Esophagus muscularis mucosa (tissue), 3 donors: Measurements from ENCODE around the gene MICU1.

ENCODE experiments used
- CTCF ChIP-seq, 3 experiments: fragments of 200-600 bp in 2 of 3; fragments of 450-650 bp in 1 of 3; sonication (generic) in 2 of 3; IDR thresholded peaks; one replicate each; pipeline ENCODE4 v1.5.1; 2017 to 2019; ENCODE audit warnings: antibody characterized with exemption in 3 of 3, mild to moderate bottlenecking in 2 of 3, moderate library complexity in 1 of 3
- POLR2A ChIP-seq: fragments of 450-650 bp; IDR thresholded peaks from one replicate; pipeline ENCODE4 v1.6.1; 2017; ENCODE audit warnings: antibody characterized with exemption, moderate library complexity, mild to moderate bottlenecking, low read depth

DNA sequence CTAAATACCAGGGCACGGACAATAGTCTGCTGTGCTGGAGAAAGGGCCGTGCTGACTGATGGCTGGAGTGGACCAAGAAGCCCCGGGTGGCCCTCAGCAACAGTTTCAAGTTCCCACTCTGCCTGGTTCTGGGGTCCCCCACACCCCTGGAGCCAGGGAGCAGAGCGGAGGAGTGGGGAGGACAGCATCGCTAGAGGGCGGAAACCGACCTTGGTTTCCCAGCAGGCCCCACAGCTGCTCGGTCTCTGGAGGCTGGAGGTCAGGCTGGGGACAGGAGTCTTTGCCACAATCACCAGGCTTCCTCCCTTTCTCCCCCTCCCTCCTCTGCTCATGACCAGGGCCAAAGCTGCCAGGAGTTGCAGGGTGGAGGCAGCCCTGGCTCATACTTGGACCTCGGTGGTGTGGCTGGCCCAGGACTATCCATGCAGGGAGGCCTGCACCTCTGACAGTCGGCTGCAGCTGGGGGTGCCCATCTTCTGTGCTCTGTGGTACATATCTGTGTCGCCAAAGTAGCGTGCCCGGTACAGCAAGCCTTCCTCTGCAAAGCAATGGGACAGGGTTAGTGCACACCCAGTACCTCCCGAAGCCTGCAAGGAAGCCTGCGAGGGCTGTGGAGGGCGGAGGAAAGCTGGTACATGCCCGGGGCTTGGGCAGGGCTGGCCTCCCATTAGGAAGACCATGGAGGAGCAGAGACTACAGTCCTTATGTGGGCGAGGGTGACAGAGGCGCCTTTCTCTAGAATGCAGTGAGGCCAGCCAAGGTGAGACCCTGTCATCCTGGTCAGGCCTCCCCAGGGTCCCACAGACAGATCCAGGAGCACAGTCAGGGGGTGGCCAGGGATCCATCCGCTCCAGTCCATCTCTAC, 290.3 kb downstream of the MICU1 start:
- TF ChIP-seq CTCF (IDR thresholded peaks at IDR 0.05), result no peak
- no peak for TF ChIP-seq POLR2A
